Coronary artery (tissue), 2 donors: ENCODE measurements around the gene SCAMP1.

Experiments used
- DNase-seq: peaks from one replicate; pipeline ENCODE4 v3.0.0-alpha.2; 2017; ENCODE audit warnings: low spot score
- H3K27ac ChIP-seq, 2 donors: fragments of 200-600 bp; sonication (generic); one replicate each; pipeline ENCODE4 v1.5.1; 2016 to 2019
- H3K4me3 ChIP-seq: fragments of 200-600 bp; sonication (generic); 2 replicates; pipeline ENCODE4 v1.5.1; 2016; ENCODE audit warnings: mild to moderate bottlenecking, moderate library complexity
- CTCF ChIP-seq: fragments of 200-600 bp; sonication (generic); IDR thresholded peaks from one replicate; pipeline ENCODE4 v1.5.1; 2019; ENCODE audit warnings: antibody characterized with exemption

Gene SCAMP1

GRCh38 chr5:78511121-78511906, 150.9 kb downstream of the SCAMP1 start:
- TF ChIP-seq CTCF, result no peak
- Histone ChIP-seq H3K27ac (peak overlapping the region in 1 of 2 donors; percentile 74), H3K4me3 (no peak overlapping the region)
- DNase-seq, result no peak

GRCh38 chr5:78512435-78512834, 152.0 kb downstream of the SCAMP1 start:
- H3K4me3 ChIP-seq, result no peak overlapping the region
- DNase-seq, result no peak
- TF ChIP-seq CTCF, result no peak
- no peak overlapping the region for H3K27ac ChIP-seq

- no peak for DNase-seq
- TF ChIP-seq CTCF, result no peak
- Histone ChIP-seq H3K27ac (no peak overlapping the region), H3K4me3 (no peak overlapping the region)
These were observed 153.0 kb downstream of the SCAMP1 start for GRCh38 chr5:78513441-78513840.

GRCh38 chr5:78514427-78515330, 154.3 kb downstream of the SCAMP1 start:
- no peak overlapping the region for H3K4me3 ChIP-seq
- DNase-seq, result no peak
- H3K27ac ChIP-seq, result no peak overlapping the region
- no peak for TF ChIP-seq CTCF

- no peak overlapping the region for H3K4me3 ChIP-seq
- no peak for DNase-seq
- no peak for TF ChIP-seq CTCF
- H3K27ac ChIP-seq, result no peak overlapping the region
These were observed 155.3 kb downstream of the SCAMP1 start for GRCh38 chr5:78515670-78516069.

- DNase-seq, result peak; percentile 84
- Histone ChIP-seq H3K27ac (peak overlapping the region; percentile 68 to 76), H3K4me3 (no peak overlapping the region)
- no peak for TF ChIP-seq CTCF
These were observed 158.2 kb downstream of the SCAMP1 start for GRCh38 chr5:78518365-78519197.
